ENCODE measurements around the gene DNAJB8.
A peak's percentile ranks its signal among the peaks of the same experiment; 100 is the strongest.

DNAJB8 gene

DNA sequence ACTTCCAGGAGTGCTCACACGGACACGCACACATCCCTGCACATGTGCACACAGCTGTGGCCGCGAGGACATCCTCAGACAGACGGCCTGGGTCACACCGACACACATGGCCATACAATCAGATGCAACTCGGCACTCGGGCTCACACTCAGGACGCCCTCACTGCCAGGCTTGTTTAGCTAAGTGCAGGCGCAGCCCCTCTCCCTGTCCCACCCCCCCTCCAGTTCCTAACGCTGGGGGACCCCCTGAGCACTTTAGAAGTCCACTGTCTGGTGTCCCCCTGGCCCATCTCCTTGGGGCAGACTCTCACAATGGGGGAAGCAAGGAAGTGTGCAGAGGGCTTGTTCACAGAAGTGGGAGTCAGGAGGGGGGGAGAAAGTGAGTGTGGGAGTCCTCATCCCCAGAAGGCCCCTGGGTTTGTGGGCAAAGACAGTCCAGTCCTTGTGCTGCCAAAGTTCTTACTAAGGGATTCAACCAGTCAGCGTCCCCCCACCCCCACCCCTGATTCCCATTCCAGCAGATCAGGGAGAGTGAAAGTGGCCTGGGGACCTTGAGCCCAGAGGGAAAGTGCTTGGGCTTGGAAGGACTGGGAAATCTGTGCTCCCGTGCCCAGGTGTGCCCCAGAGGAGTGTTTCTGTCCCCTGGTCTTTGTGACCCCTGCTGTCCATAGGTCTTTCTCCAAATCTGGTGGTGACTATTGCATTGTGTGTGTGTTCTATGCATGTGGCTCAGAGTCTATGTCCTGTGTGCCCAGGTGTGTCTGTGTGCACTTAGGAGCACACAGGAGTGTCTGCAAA is 27.1 kb upstream of the DNAJB8 start:
- no peak for DNase-seq

GRCh38 chr3:128492671-128493569 is 26.2 kb upstream of the DNAJB8 start, which contains the start of gene GATA2:
Gene GATA2 (minus strand): TSS chr3:128493201. CDS start chr3:128487031, 6,170 bp downstream.
- DNase-seq = no peak

DNA sequence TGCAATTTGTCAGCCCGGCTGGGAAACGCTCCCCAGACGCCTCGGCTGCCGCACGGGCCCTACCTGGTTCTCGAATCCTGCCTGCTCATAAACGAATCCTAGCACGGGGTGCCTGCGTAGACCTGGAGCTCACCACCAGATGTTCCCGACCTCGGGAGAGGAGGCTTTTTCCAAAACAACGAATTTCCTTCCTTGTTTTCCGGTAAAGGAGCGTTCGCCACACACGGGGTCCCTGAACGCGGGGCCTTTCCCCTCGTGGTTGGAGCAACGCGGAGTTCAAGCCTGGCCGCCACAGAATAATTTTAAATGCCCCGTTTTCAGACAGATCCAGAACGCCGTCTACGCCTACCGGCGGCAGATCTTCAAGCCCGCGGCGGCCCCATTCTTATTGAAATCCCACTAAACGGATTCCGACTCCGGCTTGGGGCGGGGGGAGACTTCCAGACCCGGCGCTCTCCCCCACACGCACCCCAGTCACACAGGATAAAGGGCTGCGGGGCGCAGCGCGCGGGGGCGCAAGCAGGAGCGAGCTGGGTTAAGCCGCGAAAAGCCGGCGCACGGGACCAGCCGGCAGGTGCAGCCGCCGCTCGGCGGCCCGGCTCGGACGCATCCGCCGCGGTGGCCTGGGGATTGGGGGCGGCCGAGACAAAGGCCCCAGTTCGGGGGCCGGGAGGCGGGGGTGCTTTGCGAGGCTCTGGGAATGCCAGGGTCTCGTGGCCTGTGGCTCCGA is 25.4 kb upstream of the DNAJB8 start:
- DNase-seq = no peak

DNA sequence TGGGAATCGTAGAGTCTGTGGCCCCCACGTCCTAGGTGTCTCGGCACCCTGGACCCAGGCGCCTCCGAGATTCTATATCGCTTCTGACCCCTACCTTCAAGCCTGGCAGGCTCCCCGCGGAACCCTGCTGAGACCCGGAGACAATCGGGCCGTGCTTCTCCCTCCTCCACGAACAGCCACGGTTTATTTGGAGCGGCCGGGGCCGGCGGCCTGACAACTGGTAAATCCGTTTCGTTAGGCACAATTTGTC is 24.9 kb upstream of the DNAJB8 start:
- no peak for DNase-seq

DNA sequence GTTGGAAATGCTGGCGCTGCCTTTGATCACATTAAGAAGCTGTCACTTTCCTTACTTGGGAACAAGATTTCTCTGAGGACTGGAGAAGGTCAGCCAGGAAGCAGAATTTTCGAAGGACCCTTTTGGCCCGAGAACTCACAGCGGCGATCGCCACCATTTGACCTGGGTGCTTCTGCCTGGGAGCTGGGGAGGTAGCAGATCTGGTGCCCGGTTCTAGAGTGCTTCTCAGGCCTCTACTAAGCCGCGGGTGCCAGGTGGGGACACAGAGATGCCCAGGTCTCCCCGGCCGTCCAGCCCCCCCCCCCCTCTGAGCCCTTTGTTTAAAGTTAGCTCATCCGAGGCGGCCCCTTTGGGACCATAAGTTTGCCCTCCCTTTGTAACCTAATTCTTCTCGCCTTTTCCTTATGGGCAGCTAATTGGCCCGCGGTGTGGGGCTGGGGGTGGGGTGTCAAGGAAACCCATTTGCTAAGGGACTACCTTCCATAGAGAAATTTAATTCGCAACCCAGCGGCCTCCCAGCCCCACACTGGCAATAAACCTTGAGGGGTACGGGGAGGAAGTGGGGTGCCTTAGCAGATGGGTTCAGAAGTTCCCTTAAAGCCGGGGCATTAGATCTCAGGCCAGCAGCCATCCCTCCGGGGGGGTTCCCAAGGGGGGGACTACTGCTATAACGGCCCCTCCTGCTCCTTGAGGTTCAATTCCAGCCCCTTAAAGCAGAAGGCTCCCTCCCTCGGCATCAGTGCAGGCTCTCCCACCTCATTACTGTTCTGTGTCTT is 24.4 kb upstream of the DNAJB8 start:
- no peak for DNase-seq

DNA sequence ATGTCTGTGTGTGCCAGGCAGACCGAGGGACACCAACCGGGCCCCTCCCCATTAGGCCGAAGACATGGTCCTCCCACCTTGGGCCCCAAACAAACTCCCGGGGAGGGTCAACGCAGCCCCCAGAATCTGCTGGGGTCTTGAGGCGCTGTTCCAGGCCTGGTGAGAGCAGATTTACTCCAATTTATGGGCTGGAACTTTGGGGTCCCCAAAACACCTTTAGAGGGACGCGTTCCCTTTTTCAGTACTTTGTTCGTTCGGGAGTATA is 23.9 kb upstream of the DNAJB8 start:
- DNase-seq = no peak

- DNase-seq = no peak
Measured at GRCh38 chr3:128489927-128490649, 23.4 kb upstream of the DNAJB8 start.

DNA sequence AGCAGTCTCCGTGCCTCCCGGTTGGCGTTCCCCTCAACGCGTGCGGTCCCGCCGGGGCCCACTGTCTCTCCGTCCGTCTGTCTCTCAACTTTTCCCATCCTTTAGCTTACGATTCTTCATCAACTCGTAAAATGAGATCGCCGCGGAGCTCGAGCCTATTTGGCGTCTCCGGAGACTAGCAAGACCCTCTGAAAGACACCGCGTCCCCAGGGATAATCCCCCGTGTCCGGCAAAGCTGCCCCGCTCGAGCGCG is 22.9 kb upstream of the DNAJB8 start:
- no peak for DNase-seq

DNA sequence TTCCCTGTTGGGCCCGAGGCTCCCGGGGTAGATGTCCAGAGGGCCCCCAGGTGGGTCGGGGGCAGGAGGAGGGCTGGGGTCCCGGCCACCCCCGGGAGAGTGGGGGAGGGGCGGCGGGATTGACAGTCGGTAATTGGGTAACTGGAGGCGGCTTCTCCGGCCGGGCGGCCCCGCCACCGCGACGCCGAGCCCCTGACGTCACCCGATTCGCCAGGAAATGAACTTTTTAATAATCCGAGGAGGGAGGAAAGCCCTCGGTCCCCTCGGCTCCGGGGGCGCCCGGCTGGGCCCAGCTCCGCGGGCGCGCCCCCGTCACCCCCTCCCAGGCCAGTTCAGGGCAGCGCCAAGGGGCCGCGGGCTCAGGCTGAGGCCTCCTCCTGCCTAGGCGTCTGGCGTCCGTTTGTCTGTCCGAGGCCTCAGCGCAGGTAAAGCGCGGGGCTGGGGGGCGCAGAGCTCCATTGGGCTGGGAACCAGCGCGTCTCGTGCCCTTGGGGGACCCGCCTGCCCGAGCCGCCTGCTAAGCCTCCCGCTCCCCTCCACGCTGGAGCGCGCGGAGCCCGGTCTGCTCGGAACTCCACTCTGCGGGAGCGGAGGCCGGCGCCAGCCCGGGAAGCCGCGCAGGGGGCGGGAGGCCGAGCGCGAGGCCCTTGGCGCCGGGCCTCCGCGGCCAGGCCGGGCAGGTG is 22.4 kb upstream of the DNAJB8 start:
- peak; percentile 19 for DNase-seq

GRCh38 chr3:128488636-128488990 is 21.9 kb upstream of the DNAJB8 start:
- DNase-seq = no peak

DNA sequence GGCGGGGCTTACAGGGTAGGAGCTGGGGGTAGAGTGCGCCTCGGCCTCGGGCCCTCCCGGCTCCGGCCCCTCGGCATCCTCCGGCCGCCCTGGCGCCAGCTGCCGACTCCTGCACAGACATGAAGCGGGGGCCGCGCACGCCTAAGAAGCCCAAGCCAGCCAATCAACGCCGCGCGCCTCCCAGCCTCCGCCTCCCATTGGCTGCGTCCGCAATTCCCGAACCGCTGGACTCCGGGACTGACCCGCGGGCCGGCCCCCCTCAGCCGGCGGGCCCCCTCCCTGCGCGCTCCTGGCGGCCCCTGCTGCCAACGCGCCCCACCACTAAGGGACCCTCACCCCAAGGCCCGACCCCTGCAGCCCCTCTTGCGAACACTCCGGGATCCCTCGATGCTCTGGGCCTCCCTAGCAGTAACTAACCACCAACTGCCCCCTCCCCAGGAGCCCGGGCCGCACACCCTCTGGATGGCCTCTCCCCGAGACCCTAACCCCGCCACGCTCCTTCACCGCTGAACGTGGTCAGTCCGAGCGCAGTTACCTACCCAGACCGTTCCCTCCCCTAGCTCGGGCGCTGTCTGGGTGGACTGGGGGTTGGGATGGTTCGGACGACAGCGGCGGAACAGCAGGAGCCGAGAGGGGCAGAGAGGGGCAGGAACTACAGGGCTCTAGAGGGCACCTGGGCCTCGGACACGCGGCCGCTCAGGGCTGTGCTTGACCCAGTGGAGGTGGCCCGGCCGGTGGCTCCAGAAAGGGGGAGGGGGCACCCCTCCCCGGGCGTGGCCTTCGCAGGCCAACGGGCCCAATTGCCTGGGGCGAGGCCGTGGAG is 21.3 kb upstream of the DNAJB8 start:
- DNase-seq = no peak

DNA sequence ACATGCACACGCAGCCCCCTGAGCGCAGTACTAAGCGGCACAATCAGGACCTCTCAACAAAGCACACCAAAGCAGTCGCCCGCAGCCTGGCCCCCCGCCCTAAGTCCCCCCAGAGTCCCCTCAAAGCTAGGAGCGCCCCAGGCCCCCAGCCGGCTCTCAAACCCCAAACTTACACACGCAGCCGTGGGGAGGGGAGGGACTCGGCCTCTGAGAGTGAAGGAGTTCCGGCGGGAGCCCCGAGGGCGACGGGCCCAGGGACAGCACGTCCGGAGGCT is 20.8 kb upstream of the DNAJB8 start:
- no peak for DNase-seq

DNA sequence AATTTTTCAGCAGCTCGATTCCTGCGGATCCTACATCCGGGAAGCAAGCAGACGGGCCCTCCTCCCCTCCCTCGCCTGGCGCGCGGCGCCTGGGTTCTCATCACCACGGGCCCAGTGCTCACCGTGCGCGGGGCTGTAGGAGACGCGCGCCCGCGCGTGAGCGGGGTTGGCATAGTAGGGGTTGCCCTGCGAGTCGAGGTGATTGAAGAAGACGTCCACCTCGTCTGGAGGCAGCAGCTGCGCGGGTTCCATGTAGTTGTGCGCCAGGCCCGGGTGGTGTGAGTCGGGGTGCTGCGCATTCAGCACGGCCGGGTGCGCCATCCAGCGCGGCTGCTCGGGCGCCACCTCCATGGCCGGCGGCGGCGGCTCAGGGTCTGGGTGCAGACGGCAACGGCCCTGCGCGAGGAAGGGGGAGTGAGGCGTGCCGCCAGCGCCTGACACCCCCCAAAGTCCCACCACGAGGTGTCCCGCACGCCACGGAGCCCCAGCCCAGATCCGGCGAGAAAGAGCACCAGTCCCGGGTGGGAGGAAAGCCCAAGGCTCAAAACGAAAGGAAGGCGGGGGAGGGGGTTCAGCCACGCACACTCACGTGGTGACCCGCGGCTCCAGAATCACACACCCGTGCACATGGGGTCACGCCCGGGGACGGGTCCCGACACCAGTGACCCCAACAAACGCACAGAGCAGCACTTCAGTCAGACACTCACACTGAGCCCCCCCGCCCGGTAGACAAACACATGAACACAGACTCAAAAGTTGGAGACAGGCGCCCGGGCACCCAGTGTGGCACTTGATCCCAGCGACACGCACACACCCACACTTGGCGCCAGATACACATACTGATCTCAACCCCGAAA is 20.2 kb upstream of the DNAJB8 start:
- no peak for DNase-seq

DNA sequence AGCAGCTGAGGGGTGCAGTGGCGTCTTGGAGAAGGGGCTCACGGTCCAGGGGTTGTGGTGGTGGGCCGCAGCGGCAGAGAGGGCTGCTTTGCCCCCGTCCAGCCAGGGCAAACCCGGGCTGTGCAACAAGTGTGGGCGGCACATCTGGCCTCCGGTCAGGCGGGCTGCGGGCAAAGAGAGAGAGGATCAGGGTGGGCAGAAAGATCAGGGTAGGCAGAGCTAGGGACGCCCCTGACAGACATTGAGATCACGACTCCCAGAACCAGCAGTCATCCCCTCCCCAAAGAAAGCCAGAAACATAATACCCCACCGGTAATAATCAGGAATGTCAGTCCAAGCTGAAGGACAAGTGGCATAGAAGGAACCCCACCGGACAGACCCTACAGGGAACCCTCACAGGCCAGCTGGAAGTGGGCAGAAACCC is 19.5 kb upstream of the DNAJB8 start:
- DNase-seq = no peak

- no peak for DNase-seq
Measured at GRCh38 chr3:128485282-128486204, 18.9 kb upstream of the DNAJB8 start.

DNA sequence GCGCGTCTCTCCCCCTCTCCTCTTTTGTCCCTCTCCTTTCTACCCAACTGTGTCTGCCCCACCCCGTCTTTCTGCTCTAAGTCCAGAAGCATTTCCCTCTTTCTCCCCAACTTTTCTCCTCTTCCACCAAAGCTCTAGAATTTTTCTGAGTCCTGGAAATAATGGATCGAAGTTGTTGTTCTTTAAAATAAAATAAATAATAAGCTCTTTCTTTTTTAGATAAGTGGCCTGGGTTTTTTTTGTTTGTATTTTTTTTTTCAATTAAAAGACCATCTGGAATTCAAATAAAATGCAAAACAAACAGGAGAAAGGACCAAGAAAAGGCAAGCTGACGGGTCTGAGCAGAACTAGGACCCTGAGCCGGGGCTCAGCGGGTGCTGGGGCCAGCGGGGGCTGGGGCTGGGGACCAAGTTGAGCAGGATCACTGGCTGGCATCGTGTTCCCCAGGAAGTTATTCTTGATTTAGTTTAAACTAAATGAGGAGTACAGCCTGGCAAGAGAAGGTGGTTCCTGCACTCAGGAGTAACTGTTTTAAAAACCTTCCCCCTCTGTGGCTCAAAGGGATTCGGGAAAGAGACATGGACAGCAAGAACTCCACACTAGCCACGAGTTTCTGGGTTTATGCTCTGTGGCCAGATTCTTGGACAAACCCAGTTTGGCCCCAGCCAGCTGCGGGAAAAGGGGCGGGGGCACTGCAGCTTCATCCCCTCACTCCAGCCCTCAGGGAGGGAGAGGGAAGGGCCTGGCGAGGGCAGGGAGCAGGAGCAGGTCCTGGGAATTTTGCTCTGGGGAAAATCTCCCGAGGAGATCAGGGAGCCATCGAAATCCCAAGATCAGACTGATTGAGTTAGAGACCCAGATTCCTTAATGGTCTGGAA is 18.0 kb upstream of the DNAJB8 start:
- no peak for DNase-seq

DNA sequence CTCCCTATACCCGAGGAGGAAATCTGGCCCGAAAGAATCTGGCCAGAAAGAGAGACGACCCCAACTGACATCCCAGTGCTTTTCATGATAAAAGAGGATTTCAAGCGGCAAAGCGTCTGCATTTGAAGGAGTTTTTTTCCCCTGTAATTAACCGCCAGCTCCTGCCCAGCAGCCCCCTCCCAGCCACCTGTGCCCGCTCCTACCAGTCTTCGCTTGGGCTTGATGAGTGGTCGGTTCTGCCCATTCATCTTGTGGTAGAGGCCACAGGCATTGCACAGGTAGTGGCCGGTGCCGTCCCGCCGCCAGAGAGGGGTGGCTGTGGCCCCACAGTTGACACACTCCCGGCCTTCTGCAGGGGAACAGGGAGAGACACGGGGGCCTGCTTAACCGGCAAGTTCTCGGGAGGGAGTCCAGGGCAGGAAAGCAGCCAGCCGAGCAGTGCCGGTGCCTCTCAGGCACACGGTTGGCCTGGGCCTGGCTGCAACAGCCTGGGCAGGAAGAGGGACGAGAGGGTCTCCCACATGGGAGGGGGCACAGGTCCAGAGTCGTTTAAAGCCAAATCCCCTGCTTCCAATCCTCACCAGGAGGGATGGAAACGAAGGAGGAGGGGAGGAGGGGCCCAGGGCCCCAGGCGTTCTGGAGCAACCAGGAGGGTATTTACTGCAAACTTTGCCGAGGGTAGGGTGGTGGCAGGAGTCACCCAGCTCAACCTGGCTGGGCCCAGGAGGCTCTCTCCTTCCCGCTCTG is 17.1 kb upstream of the DNAJB8 start:
- DNase-seq = no peak

Data from activated gamma-delta T cell (primary cell).